ENCODE results near the gene GAL. TPM values are rescaled to one million over a fixed set of nuclear protein-coding genes. Genes with fewer than 3 reads are reported as not detected.

The GAL gene
- total and polyA plus RNA-seq, 2 experiments from 2014 or later, result 0.97 to 24.7 TPM

DNA sequence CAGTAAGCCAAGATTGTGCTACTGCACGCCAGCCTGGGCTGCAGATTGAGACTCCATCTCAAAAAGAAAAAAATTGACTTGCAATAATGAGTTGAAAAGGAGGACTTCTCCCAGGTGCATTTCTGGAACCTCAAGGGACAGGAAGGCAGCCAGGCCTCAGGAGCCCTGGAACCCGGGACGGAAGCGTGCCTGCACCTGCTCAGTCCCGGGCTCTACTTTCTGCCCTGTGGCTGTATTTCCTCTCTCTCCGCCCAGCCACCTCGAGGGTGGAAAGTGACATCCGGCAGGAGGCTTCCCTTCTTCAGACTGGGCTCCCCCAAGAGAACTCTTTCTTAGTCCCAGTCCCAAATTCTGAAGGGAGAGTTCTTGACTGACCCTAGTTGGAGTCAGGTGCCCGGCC, 20.2 kb upstream of the GAL start:
- DNase-seq, result no peak
- H3F3A ChIP-seq (ENCODE audit: insufficient read depth), result no peaks in the 10 kb centered on the region
- no peaks in the 10 kb centered on the region for H3K36me3 ChIP-seq (ENCODE audit: low read depth)
- H3K27ac ChIP-seq, result no peak overlapping the region
- no peak overlapping the region for H3K4me2 ChIP-seq (ENCODE audit: unreplicated experiment)
- no peaks in the 10 kb centered on the region for H3K9me2 ChIP-seq (ENCODE audit: insufficient read depth)
- H2AFZ ChIP-seq, result no peak overlapping the region
- TF ChIP-seq EZH2phosphoT487 (IDR thresholded peaks at IDR 0.05; ENCODE audit: insufficient read depth, low read depth) (no peak), EZH2 (IDR thresholded peaks at IDR 0.05; ENCODE audit: insufficient read depth, poor library complexity, severe bottlenecking) (no peak)
- H3K79me2 ChIP-seq (ENCODE audit: insufficient read depth), result no peaks in the 10 kb centered on the region
- no peak overlapping the region for H3K4me3 ChIP-seq
- no peaks in the 10 kb centered on the region for H4K20me1 ChIP-seq (ENCODE audit: insufficient read depth)
- in situ Hi-C loops (cut with MboI), result no loop called here
- H3K9ac ChIP-seq, result no peak overlapping the region
- H3K9me3 ChIP-seq (ENCODE audit: low read depth), result no peaks in the 10 kb centered on the region
- peaks cover 5% of the 10 kb centered on the region; the same call in 1 of the 2 replicates for H3K4me1 ChIP-seq (ENCODE audit: insufficient read depth)
- H3K27me3 ChIP-seq (replicated peaks; ENCODE audit: insufficient read depth), result peaks cover 35% of the 10 kb centered on the region
- 61 to 63% methylated on average over 9 of the region's 9 CpGs for WGBS, 2 experiments (ENCODE audit: low coverage in 1 of 2, low lambda C conversion rate in 2 of 2, missing lambda C conversion rate in 2 of 2)

DNA sequence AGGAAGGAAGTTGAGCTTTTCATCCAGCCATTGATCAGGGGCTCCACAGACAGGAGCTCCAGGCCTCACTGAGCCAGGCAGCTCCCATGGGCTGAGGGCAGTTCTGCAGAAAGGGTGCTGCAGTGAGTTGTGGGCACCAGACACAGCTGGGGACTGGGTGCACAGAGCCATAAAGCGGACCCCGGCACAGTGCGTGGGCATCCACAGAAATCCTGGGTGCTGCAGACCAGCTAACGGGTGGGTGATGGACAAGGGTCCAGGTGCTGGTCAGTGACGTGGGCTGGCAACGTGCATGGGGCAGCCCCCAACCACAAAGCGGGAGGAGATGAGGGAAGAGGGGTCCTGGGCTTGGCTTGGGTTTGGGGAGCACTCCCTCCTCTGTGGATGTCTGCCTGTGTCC, 19.4 kb upstream of the GAL start:
- H3K9me3 ChIP-seq (ENCODE audit: low read depth), result no peaks in the 10 kb centered on the region
- H3K4me1 ChIP-seq (ENCODE audit: insufficient read depth), result no peaks in the 10 kb centered on the region
- no peak overlapping the region for H3K4me2 ChIP-seq (ENCODE audit: unreplicated experiment)
- no peaks in the 10 kb centered on the region for H3F3A ChIP-seq (ENCODE audit: insufficient read depth)
- no peak for DNase-seq
- peaks cover 35% of the 10 kb centered on the region for H3K27me3 ChIP-seq (replicated peaks; ENCODE audit: insufficient read depth)
- H3K36me3 ChIP-seq (ENCODE audit: low read depth), result no peaks in the 10 kb centered on the region
- no peaks in the 10 kb centered on the region for H3K79me2 ChIP-seq (ENCODE audit: insufficient read depth)
- no peak overlapping the region for H3K4me3 ChIP-seq
- TF ChIP-seq EZH2phosphoT487 (IDR thresholded peaks at IDR 0.05; ENCODE audit: insufficient read depth, low read depth) (no peak), EZH2 (IDR thresholded peaks at IDR 0.05; ENCODE audit: insufficient read depth, poor library complexity, severe bottlenecking) (no peak)
- in situ Hi-C loops (cut with MboI), result no loop called here
- no peaks in the 10 kb centered on the region for H3K9me2 ChIP-seq (ENCODE audit: insufficient read depth)
- H3K9ac ChIP-seq, result no peak overlapping the region
- no peak overlapping the region for H3K27ac ChIP-seq
- WGBS, 2 experiments (ENCODE audit: low coverage in 1 of 2, low lambda C conversion rate in 2 of 2, missing lambda C conversion rate in 2 of 2), result 73 to 75% methylated on average over 7 of the region's 7 CpGs
- H4K20me1 ChIP-seq (ENCODE audit: insufficient read depth), result no peaks in the 10 kb centered on the region
- H2AFZ ChIP-seq, result no peak overlapping the region

DNA sequence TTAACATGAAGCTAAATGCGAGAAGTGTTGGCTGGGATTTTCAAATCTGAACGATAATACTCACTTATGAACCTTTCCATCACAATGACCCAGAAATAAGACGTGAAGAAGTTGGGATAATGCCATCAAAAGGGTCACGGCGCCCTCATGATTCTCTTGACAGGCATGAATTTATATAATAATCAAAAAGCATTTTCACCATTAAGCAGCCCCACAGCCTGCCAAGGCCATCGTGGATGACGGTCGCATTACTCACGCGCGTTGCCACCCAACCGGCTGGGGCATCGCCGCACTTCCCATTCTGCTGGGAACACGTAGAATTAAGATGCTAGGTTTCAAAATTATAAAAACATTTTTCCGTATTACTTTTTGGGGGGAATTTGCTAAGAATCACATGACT, 18.9 kb upstream of the GAL start:
- H3K9me3 ChIP-seq (ENCODE audit: low read depth), result no peaks in the 10 kb centered on the region
- no peaks in the 10 kb centered on the region for H3K9me2 ChIP-seq (ENCODE audit: insufficient read depth)
- no peak for TF ChIP-seq EZH2 (IDR thresholded peaks at IDR 0.05; ENCODE audit: insufficient read depth, poor library complexity, severe bottlenecking)
- no peak for TF ChIP-seq EZH2phosphoT487 (IDR thresholded peaks at IDR 0.05; ENCODE audit: insufficient read depth, low read depth)
- H3K4me3 ChIP-seq, result no peak overlapping the region
- H3K79me2 ChIP-seq (ENCODE audit: insufficient read depth), result no peaks in the 10 kb centered on the region
- no peak overlapping the region for H2AFZ ChIP-seq
- no peak overlapping the region for H3K9ac ChIP-seq
- H4K20me1 ChIP-seq (ENCODE audit: insufficient read depth), result no peaks in the 10 kb centered on the region
- WGBS, 2 experiments (ENCODE audit: low coverage in 1 of 2, low lambda C conversion rate in 2 of 2, missing lambda C conversion rate in 2 of 2), result 77 to 81% methylated on average over 16 of the region's 16 CpGs
- H3K27me3 ChIP-seq (replicated peaks; ENCODE audit: insufficient read depth), result peaks cover 35% of the 10 kb centered on the region
- H3K4me1 ChIP-seq (ENCODE audit: insufficient read depth), result no peaks in the 10 kb centered on the region
- no peaks in the 10 kb centered on the region for H3K36me3 ChIP-seq (ENCODE audit: low read depth)
- H3K4me2 ChIP-seq (ENCODE audit: unreplicated experiment), result no peak overlapping the region
- no peak for DNase-seq
- H3F3A ChIP-seq (ENCODE audit: insufficient read depth), result no peaks in the 10 kb centered on the region
- no peak overlapping the region for H3K27ac ChIP-seq
- in situ Hi-C loops (cut with MboI), result no loop called here

DNA sequence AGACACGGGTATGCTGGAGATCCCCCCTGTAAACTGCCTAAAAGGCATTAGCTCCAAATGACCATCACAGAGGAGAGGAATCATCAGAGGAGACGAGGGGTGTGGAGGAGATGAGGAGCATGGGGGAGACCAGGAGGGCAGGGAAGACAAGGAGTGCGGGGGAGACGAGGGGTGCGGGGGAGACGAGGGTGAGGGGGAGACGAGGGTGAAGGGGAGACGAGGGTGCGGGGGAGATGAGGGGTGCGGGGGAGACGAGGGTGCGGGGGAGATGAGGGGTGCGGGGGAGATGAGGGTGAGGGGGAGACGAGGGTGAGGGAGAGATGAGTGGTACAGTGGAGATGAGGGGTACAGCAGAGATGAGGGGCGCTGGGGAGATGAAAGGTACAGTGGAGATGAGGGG, 17.5 kb upstream of the GAL start:
- no peaks in the 10 kb centered on the region for H3K36me3 ChIP-seq (ENCODE audit: low read depth)
- H3K27ac ChIP-seq, result no peak overlapping the region
- no peak overlapping the region for H3K9ac ChIP-seq
- in situ Hi-C loops (cut with MboI), result no loop called here
- TF ChIP-seq EZH2 (IDR thresholded peaks at IDR 0.05; ENCODE audit: insufficient read depth, poor library complexity, severe bottlenecking) (no peak), EZH2phosphoT487 (IDR thresholded peaks at IDR 0.05; ENCODE audit: insufficient read depth, low read depth) (no peak)
- 13 to 41% methylated on average over 3 to 13 of the region's 15 CpGs for WGBS, 2 experiments (ENCODE audit: low coverage in 1 of 2, low lambda C conversion rate in 2 of 2, missing lambda C conversion rate in 2 of 2)
- no peaks in the 10 kb centered on the region for H3K79me2 ChIP-seq (ENCODE audit: insufficient read depth)
- no peaks in the 10 kb centered on the region for H3K9me3 ChIP-seq (ENCODE audit: low read depth)
- no peak for DNase-seq
- H3K4me2 ChIP-seq (ENCODE audit: unreplicated experiment), result no peak overlapping the region
- H3K4me1 ChIP-seq (ENCODE audit: insufficient read depth), result no peaks in the 10 kb centered on the region
- H3F3A ChIP-seq (ENCODE audit: insufficient read depth), result no peaks in the 10 kb centered on the region
- peaks cover 36% of the 10 kb centered on the region for H3K27me3 ChIP-seq (replicated peaks; ENCODE audit: insufficient read depth)
- H3K9me2 ChIP-seq (ENCODE audit: insufficient read depth), result no peaks in the 10 kb centered on the region
- H4K20me1 ChIP-seq (ENCODE audit: insufficient read depth), result no peaks in the 10 kb centered on the region
- H3K4me3 ChIP-seq, result no peak overlapping the region
- no peak overlapping the region for H2AFZ ChIP-seq
